Measurements from ENCODE around the gene CREB5. TPM values are rescaled to one million over a fixed set of nuclear protein-coding genes. Genes with fewer than 3 reads are reported as not detected.

The CREB5 gene
- total RNA-seq, 2 experiments from 2014 or later, result 0.15 to 0.52 TPM

- Mint-ChIP-seq H3K27me3 (no peaks in the 10 kb centered on the region), H3K36me3 (no peaks in the 10 kb centered on the region), H3K4me1 (ENCODE audit: low read depth) (no peaks in the 10 kb centered on the region), H3K27ac (no peak overlapping the region), H3K9me3 (no peaks in the 10 kb centered on the region), H3K4me3 (no peak overlapping the region)
- ChIA-PET CTCF (no interaction called here), POLR2A (no interaction called here)
- intact Hi-C loops (cut with micrococcal nuclease), result no loop called here
- DNase-seq, result no peak
These were observed 257.0 kb downstream of the CREB5 start for GRCh38 chr7:28669330-28669729.

GRCh38 chr7:28671526-28671925 lies 259.2 kb downstream of the CREB5 start:
- intact Hi-C loops (cut with micrococcal nuclease), result no loop called here
- H3K27ac Mint-ChIP-seq, result no peak overlapping the region
- no peak for DNase-seq
- H3K4me1 Mint-ChIP-seq (ENCODE audit: low read depth), result no peaks in the 10 kb centered on the region
- ChIA-PET POLR2A (no interaction called here), CTCF (no interaction called here)
- H3K27me3 Mint-ChIP-seq, result no peaks in the 10 kb centered on the region
- no peaks in the 10 kb centered on the region for H3K36me3 Mint-ChIP-seq
- no peak overlapping the region for H3K4me3 Mint-ChIP-seq
- no peaks in the 10 kb centered on the region for H3K9me3 Mint-ChIP-seq

- no peaks in the 10 kb centered on the region for H3K27me3 Mint-ChIP-seq
- H3K4me1 Mint-ChIP-seq (ENCODE audit: low read depth), result no peaks in the 10 kb centered on the region
- DNase-seq, result no peak
- H3K27ac Mint-ChIP-seq, result no peak overlapping the region
- POLR2A ChIA-PET, result no interaction called here
- no peak overlapping the region for H3K4me3 Mint-ChIP-seq
- no peaks in the 10 kb centered on the region for H3K36me3 Mint-ChIP-seq
- H3K9me3 Mint-ChIP-seq, result no peaks in the 10 kb centered on the region
- intact Hi-C loops (cut with micrococcal nuclease), result no loop called here
- CTCF ChIA-PET, result no interaction called here
These were observed 260.1 kb downstream of the CREB5 start for GRCh38 chr7:28672397-28672797.

- no peak for DNase-seq
- H3K4me1 Mint-ChIP-seq (ENCODE audit: low read depth), result no peaks in the 10 kb centered on the region
- no peaks in the 10 kb centered on the region for H3K27me3 Mint-ChIP-seq
- CTCF ChIA-PET, result no interaction called here
- intact Hi-C loops (cut with micrococcal nuclease), result no loop called here
- H3K9me3 Mint-ChIP-seq, result no peaks in the 10 kb centered on the region
- POLR2A ChIA-PET, result no interaction called here
- no peak overlapping the region for H3K27ac Mint-ChIP-seq
- H3K36me3 Mint-ChIP-seq, result no peaks in the 10 kb centered on the region
- no peak overlapping the region for H3K4me3 Mint-ChIP-seq
These were observed 262.1 kb downstream of the CREB5 start for GRCh38 chr7:28674359-28674782.

DNA sequence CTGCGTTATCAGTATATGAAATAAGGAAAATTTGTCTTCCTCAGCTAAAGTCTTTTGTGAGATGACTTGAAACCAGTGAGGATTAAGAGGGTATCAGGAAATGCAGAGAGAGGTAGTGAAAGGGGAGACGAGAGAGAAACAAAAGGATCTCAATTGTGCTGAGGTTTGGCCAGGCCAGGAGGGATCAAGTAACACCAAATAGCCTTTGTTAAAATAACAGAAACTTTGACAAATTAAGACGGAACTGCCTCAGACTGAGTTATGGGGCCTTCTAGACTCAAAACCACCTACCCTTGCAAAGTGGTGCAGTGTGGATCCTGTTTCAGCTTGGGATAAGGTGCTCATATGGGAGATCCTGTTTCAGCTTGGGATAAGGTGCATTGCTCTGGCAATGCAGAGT lies 263.1 kb downstream of the CREB5 start:
- no peaks in the 10 kb centered on the region for H3K27me3 Mint-ChIP-seq
- no peak overlapping the region for H3K27ac Mint-ChIP-seq
- H3K4me1 Mint-ChIP-seq (ENCODE audit: low read depth), result no peaks in the 10 kb centered on the region
- no peak for DNase-seq
- H3K9me3 Mint-ChIP-seq, result no peaks in the 10 kb centered on the region
- CTCF ChIA-PET, result no interaction called here
- no peak overlapping the region for H3K4me3 Mint-ChIP-seq
- POLR2A ChIA-PET, result no interaction called here
- intact Hi-C loops (cut with micrococcal nuclease), result no loop called here
- no peaks in the 10 kb centered on the region for H3K36me3 Mint-ChIP-seq

- Mint-ChIP-seq H3K4me3 (no peak overlapping the region), H3K9me3 (no peaks in the 10 kb centered on the region), H3K36me3 (no peaks in the 10 kb centered on the region), H3K27me3 (no peaks in the 10 kb centered on the region), H3K4me1 (ENCODE audit: low read depth) (no peaks in the 10 kb centered on the region), H3K27ac (no peak overlapping the region)
- ChIA-PET CTCF (no interaction called here), POLR2A (no interaction called here)
- DNase-seq, result no peak
- intact Hi-C loops (cut with micrococcal nuclease), result no loop called here
These were observed 265.4 kb downstream of the CREB5 start for GRCh38 chr7:28677668-28678067.

GRCh38 chr7:28678431-28678965 lies 266.2 kb downstream of the CREB5 start:
- Mint-ChIP-seq H3K4me3 (no peak overlapping the region), H3K27me3 (peaks cover 2% of the 10 kb centered on the region), H3K36me3 (no peaks in the 10 kb centered on the region), H3K27ac (no peak overlapping the region), H3K4me1 (ENCODE audit: low read depth) (no peaks in the 10 kb centered on the region), H3K9me3 (no peaks in the 10 kb centered on the region)
- POLR2A ChIA-PET, result no interaction called here
- CTCF ChIA-PET, result no interaction called here
- intact Hi-C loops (cut with micrococcal nuclease), result no loop called here
- no peak for DNase-seq

DNA sequence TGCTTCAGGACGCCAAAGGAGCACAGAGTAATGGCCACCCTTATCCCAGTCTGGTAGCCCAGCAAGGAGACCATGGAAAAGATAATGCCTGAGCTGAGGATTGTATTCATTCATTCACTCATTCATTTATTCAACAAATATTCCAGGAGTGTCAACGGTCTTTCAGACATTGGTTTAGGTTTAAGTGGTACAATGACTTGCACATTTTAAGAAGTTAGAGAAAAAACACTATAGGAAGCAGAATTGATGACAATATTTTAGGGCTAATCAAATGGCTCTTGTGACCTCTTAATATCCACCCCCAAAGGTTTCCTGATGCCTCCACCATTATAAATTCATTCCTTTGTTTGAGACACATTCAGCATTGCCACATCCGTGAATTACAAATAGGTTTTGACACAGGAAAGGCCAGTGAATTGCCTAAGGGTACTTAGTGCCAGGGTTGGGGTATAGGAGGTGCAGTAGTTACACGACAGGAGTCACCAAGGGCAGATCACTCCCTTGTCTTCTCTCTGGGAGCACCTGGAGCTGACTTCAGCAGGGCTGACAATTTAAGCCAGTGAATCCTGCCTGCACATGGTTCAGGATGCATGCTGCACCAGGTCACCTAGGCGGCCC lies 269.5 kb downstream of the CREB5 start:
- CTCF ChIA-PET, result no interaction called here
- H3K27ac Mint-ChIP-seq, result no peak overlapping the region
- H3K4me1 Mint-ChIP-seq (ENCODE audit: low read depth), result no peaks in the 10 kb centered on the region
- no peak overlapping the region for H3K4me3 Mint-ChIP-seq
- no peak for DNase-seq
- H3K36me3 Mint-ChIP-seq, result no peaks in the 10 kb centered on the region
- POLR2A ChIA-PET, result no interaction called here
- peaks cover 11% of the 10 kb centered on the region for H3K27me3 Mint-ChIP-seq
- H3K9me3 Mint-ChIP-seq, result no peaks in the 10 kb centered on the region
- intact Hi-C loops (cut with micrococcal nuclease), result no loop called here

DNA sequence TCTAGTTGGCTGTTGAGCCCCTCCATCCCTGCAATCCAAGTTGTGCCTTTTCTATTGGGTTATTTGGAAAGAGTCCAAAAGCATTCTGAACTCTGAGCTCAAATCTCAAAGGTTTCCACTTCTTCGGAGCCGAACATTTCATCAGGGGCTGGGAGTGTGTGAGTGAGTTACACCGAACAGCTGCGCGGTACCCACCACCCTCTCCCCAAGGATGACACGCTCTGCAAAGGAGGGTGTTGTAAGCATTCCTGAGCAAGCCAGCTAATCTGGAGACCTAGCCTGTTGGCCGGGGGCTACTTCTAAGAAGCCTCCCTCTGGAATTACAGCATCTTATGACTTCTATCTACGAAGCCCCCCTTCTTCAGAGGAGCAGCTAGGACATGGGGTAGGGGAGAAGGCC lies 270.5 kb downstream of the CREB5 start:
- intact Hi-C loops (cut with micrococcal nuclease), result no loop called here

GRCh38 chr7:28684650-28685241 lies 272.4 kb downstream of the CREB5 start:
- peaks cover 11% of the 10 kb centered on the region for H3K27me3 Mint-ChIP-seq
- intact Hi-C loops (cut with micrococcal nuclease), result no loop called here
- POLR2A ChIA-PET, result no interaction called here
- no peaks in the 10 kb centered on the region for H3K4me1 Mint-ChIP-seq (ENCODE audit: low read depth)
- no peaks in the 10 kb centered on the region for H3K36me3 Mint-ChIP-seq
- DNase-seq, result no peak
- no peak overlapping the region for H3K4me3 Mint-ChIP-seq
- no peaks in the 10 kb centered on the region for H3K9me3 Mint-ChIP-seq
- no peak overlapping the region for H3K27ac Mint-ChIP-seq
- CTCF ChIA-PET, result no interaction called here

More for the DNA sequence above, 270.5 kb downstream of the CREB5 start:
- H3K36me3 Mint-ChIP-seq, result no peaks in the 10 kb centered on the region
- no peaks in the 10 kb centered on the region for H3K9me3 Mint-ChIP-seq
- H3K27me3 Mint-ChIP-seq, result peaks cover 11% of the 10 kb centered on the region
- POLR2A ChIA-PET, result interaction anchor here (0.7 kb wide), 1 partner anchor 525 kb away, joined by 3 read pairs; no protein-coding TSS in a partner anchor
- no peak for DNase-seq
- H3K27ac Mint-ChIP-seq, result no peak overlapping the region
- H3K4me1 Mint-ChIP-seq (ENCODE audit: low read depth), result no peaks in the 10 kb centered on the region
- CTCF ChIA-PET, result no interaction called here
- H3K4me3 Mint-ChIP-seq, result no peak overlapping the region

- H3K4me1 Mint-ChIP-seq (ENCODE audit: low read depth), result no peaks in the 10 kb centered on the region
- intact Hi-C loops (cut with micrococcal nuclease), result no loop called here
- H3K27me3 Mint-ChIP-seq, result peaks cover 11% of the 10 kb centered on the region
- DNase-seq, result no peak
- H3K9me3 Mint-ChIP-seq, result no peaks in the 10 kb centered on the region
- ChIA-PET CTCF (no interaction called here), POLR2A (no interaction called here)
- no peak overlapping the region for H3K4me3 Mint-ChIP-seq
- H3K27ac Mint-ChIP-seq, result no peak overlapping the region
- H3K36me3 Mint-ChIP-seq, result no peaks in the 10 kb centered on the region
These were observed 272.9 kb downstream of the CREB5 start for GRCh38 chr7:28685242-28685643.

DNA sequence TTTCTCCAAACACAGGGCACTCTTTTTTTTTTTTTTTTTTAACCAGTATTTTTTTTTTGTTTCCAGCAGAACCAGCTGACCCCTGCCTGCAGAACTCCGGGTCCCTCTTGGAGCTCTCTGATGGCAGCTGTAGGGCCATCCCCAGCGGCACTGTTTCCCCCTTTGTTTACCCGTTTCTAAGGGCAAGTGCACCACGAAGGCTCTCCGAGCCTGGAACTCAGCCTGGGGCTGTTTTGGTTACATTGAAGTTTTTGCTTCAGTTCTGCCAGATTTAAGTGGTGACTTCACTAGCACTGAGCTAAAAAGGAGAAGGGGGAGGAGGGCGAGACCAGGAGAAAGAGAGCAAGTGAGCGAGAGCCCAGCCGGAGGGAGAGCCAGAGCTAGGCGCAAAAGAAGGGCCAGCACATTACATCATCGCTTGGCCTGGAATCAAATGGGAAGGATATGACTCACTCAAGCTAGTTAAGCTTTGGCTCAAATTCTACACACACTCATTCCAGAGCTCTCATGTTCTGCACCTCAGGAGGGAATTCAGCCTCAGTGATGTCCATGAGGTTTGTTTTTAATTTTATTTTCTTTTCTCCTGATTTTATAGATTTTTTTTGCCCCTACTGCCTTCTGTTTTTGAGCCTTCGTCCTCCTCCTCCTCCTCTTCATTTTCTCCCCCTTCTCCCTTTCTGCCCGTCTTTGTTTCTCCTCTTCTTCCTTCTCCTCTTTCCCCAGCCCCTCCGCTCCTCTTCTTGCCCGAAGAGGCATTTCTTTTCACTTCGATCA lies 273.5 kb downstream of the CREB5 start:
- intact Hi-C loops (cut with micrococcal nuclease), result no loop called here
- ChIA-PET POLR2A (no interaction called here), CTCF (no interaction called here)
- Mint-ChIP-seq H3K4me1 (ENCODE audit: low read depth) (no peaks in the 10 kb centered on the region), H3K36me3 (no peaks in the 10 kb centered on the region), H3K4me3 (no peak overlapping the region), H3K9me3 (no peaks in the 10 kb centered on the region), H3K27ac (no peak overlapping the region), H3K27me3 (peaks cover 15% of the 10 kb centered on the region)
- no peak for DNase-seq

- Mint-ChIP-seq H3K4me1 (ENCODE audit: low read depth) (no peaks in the 10 kb centered on the region), H3K27me3 (peaks cover 15% of the 10 kb centered on the region), H3K27ac (no peak overlapping the region), H3K4me3 (no peak overlapping the region), H3K9me3 (no peaks in the 10 kb centered on the region), H3K36me3 (no peaks in the 10 kb centered on the region)
- intact Hi-C loops (cut with micrococcal nuclease), result no loop called here
- ChIA-PET CTCF (no interaction called here), POLR2A (no interaction called here)
- DNase-seq, result no peak
These were observed 274.1 kb downstream of the CREB5 start for GRCh38 chr7:28686418-28686800.
